ENCODE results near the gene SYTL1.

SYTL1 gene

DNA sequence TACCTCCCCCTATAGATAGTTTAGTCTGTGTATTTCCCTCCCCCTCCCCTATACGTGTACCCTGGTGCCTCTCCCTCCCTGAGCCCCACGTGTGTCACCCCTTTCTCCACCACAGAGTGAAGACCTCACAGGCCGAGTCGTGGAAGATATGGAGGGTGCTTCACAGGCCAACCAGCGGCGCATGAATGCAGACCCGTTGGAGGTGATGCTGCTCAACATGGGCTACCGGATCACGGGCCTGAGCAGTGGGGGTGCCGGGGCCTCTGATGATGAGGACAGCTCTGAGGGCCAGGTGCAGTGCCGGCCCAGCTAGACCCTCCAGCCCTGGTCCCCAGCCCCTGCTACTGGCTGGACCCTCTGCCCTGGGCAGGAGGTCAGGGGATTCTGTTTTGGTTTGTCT is 35.8 kb upstream of the SYTL1 start:
- no peak overlapping the region for H3K4me3 ChIP-seq (ENCODE audit: control insufficient read depth, low read depth, low read length)
- TF ChIP-seq, protein P1, sequence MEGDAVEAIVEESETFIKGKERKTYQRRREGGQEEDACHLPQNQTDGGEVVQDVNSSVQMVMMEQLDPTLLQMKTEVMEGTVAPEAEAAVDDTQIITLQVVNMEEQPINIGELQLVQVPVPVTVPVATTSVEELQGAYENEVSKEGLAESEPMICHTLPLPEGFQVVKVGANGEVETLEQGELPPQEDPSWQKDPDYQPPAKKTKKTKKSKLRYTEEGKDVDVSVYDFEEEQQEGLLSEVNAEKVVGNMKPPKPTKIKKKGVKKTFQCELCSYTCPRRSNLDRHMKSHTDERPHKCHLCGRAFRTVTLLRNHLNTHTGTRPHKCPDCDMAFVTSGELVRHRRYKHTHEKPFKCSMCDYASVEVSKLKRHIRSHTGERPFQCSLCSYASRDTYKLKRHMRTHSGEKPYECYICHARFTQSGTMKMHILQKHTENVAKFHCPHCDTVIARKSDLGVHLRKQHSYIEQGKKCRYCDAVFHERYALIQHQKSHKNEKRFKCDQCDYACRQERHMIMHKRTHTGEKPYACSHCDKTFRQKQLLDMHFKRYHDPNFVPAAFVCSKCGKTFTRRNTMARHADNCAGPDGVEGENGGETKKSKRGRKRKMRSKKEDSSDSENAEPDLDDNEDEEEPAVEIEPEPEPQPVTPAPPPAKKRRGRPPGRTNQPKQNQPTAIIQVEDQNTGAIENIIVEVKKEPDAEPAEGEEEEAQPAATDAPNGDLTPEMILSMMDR (conservative IDR thresholded peaks at IDR 0.05; ENCODE audit: control insufficient read depth, insufficient read depth, low read depth, low read length), result no peak
- no peak for DNase-seq (ENCODE audit: low read depth)

DNA sequence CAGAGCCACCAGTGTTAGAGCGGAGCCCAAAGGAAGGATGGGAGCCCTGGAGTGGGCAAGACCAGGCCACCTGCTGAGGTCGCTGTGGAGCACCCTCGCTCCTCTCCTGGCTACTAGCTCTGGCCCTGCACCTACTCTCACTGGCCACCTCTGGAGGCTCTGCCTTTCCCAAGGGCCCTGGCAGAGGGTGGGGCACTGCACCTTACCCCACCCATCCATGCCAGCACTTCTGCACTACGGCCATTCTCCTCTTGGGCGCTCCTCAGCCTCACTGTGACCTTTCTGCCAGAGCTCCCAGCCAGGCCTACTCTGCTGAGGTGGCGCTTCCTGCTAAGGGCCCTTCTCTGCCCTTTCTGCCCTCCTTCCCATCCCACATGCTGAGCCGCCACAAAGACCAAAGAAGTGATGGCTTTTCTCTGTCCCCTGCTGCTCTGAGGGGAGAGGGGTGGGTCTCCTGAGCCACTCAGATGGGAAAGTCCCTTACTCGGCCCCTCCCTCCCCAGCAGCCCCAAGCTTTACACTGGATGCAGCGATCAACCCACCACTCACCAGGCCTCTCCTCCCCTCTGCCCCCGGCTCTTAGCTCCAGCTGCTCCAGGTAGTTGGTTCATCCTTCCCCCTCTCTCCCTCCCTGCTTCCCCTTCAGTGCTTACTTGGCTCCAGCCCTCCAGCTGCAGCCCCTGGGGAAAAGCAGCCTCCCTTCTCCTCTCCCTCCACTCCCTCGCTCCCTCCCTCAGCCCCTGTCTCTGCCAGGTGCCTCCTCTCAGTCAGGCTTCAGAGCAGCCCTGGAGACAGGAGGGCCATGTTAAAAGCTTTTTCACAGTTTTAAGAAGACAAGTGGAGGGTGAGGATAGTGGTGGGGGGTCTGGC is 34.7 kb upstream of the SYTL1 start:
- DNase-seq (ENCODE audit: low read depth), result no peak
- TF ChIP-seq, protein P1 (conservative IDR thresholded peaks at IDR 0.05; ENCODE audit: control insufficient read depth, insufficient read depth, low read depth, low read length), result no peak
- no peak overlapping the region for H3K4me3 ChIP-seq (ENCODE audit: control insufficient read depth, low read depth, low read length)

DNA sequence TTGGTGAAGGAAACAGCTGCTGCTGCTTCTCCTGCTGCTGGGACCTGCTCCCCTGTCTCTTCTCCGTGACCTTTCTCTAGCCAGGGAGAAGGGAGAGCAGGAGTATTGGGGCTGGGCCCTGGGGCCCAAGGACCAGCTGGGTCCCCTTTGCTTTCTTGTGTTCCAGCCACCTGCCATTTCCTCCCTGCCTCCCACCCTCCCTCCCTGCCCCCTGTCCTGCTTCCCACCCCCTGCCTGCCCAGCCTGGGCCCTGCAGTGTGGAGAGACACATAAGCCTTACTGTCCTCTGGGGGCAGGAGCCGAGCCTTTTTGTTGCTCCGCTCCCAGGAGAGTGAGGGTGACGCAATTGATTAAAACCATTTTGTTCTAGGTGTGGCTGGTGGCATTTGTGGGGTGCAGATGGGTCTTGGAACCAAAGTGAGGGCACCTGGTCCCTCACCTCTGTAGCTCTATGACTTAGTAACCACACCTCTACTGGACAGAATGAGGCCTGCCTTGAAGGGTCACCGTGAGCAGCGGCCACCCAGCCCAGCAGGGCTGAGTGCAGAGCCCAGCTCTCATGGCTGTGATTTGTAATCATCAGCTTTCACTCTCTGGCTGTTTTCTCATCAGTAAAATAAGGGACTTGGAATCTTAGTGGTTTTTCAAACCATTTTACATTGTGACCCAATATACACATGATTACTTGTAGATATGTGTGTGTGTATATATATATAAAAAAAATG is 33.8 kb upstream of the SYTL1 start:
- no peak for DNase-seq (ENCODE audit: low read depth)
- no peak overlapping the region for H3K4me3 ChIP-seq (ENCODE audit: control insufficient read depth, low read depth, low read length)
- TF ChIP-seq, protein P1 (conservative IDR thresholded peaks at IDR 0.05; ENCODE audit: control insufficient read depth, insufficient read depth, low read depth, low read length), result no peak

DNA sequence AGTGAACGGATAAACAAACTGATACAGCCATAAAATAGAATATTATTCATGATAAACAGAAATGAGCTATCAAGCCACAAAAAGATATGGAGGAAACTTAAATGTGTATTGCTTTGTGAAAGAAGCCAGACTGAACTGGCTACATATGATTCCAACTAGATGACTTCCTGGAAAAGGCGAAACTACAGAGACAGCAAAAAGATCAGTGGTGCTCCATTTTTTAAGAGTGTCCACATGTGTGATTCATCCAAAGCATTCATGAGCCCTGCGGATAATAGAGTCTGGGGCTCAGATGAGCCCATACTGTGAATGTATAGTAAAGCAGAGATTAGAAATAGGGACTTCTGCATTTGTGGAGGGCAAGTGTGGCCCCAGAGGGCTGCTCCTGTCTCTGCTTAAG is 27.7 kb upstream of the SYTL1 start:
- H3K4me3 ChIP-seq (ENCODE audit: control insufficient read depth, low read depth, low read length), result no peak overlapping the region
- TF ChIP-seq, protein P1 (conservative IDR thresholded peaks at IDR 0.05; ENCODE audit: control insufficient read depth, insufficient read depth, low read depth, low read length), result no peak
- DNase-seq (ENCODE audit: low read depth), result no peak

DNA sequence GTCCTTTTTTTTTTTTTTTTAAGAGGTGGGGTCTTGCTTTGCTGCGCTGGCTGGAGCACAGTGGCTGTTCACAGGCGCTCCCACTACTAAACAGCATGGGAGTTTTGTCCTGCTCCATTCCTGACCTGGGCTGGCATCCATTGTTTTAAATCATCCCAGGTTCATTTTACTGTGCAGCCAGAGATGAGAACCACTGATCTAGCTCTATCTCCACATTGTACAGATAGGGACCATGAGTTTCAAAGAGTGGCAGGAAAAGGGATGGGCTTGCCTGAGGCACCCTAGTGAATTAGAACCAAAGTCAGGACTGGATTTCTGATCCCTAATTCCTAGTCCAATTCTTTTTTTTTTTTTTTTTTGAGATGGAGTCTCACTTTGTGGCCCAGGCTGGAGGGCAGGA is 27.1 kb upstream of the SYTL1 start:
- TF ChIP-seq, protein P1 (conservative IDR thresholded peaks at IDR 0.05; ENCODE audit: control insufficient read depth, insufficient read depth, low read depth, low read length), result no peak
- no peak for DNase-seq (ENCODE audit: low read depth)
- no peak overlapping the region for H3K4me3 ChIP-seq (ENCODE audit: control insufficient read depth, low read depth, low read length)

DNA sequence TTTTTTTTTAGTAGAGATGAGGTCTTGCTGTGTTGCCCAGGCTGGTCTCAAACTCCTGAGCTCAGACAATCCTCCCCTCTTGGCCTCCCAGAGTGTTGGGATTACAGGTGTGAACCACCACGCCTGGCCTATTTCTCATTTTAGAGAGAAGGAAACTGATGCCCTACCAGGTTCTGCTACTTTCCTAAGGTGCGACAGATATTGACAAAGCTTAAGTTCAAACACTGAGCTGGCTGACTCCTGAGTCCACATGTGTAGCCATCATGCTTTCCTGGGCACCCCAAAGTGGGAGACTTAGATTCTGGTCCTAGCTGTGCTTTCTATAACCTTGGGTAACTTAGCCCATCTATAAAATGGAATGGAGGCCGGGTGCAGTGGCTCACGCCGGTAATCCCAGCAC is 25.0 kb upstream of the SYTL1 start:
- TF ChIP-seq, protein P1 (conservative IDR thresholded peaks at IDR 0.05; ENCODE audit: control insufficient read depth, insufficient read depth, low read depth, low read length), result no peak
- no peak overlapping the region for H3K4me3 ChIP-seq (ENCODE audit: control insufficient read depth, low read depth, low read length)
- DNase-seq (ENCODE audit: low read depth), result no peak

All from fibroblast of mammary gland (primary cell).